K562 (cell line): Measurements from ENCODE around the gene PPP1R14C. TPM values are rescaled to one million over a fixed set of nuclear protein-coding genes. Genes with fewer than 3 reads are reported as not detected.

ENCODE experiments used
- ATF7 ChIP-seq: fragments of 450-650 bp; IDR thresholded peaks from 2 replicates; pipeline ENCODE4 v1.7.1; 2014; ENCODE audit warnings: mild to moderate bottlenecking, moderate library complexity
- CHD4 ChIP-seq: fragments of 200-600 bp; sonication (generic); IDR thresholded peaks from 3 replicates; pipeline ENCODE4 v1.6.1; 2012; ENCODE audit warnings: low read depth, mild to moderate bottlenecking, mixed read lengths, low read length, inconsistent platforms; ENCODE audit not compliant: insufficient read depth, insufficient replicate concordance, poor library complexity, severe bottlenecking
- CREM ChIP-seq: IDR thresholded peaks from 2 replicates; pipeline ENCODE4 v1.6.1; 2014; ENCODE audit warnings: antibody characterized with exemption, low read depth
- FOXK2 ChIP-seq, 2 experiments: fragments of 450-650 bp; IDR thresholded peaks in 1 of 2; conservative IDR thresholded peaks in 1 of 2; 2 replicates each; pipeline ENCODE4 v1.6.1; 2016; ENCODE audit warnings: low read depth in 2 of 2, mild to moderate bottlenecking in 1 of 2
- HDAC1 ChIP-seq, 2 experiments: fragments of 450-650 bp; IDR thresholded peaks; 2 replicates each; pipeline ENCODE4 v1.6.1; 2016 to 2017; ENCODE audit warnings: inconsistent platforms in 1 of 2, mild to moderate bottlenecking in 1 of 2, moderate library complexity in 1 of 2
- HDAC2 ChIP-seq: fragments of 450-650 bp; IDR thresholded peaks from 2 replicates; pipeline ENCODE4 v1.6.1; 2016; ENCODE audit warnings: mild to moderate bottlenecking
- HDAC8 ChIP-seq: fragments of 450-650 bp; IDR thresholded peaks from 2 replicates; pipeline ENCODE4 v1.6.1; 2016; ENCODE audit warnings: mild to moderate bottlenecking, missing genetic modification characterization, moderate library complexity, missing compliant biosample characterization
- MEF2A ChIP-seq: IDR thresholded peaks from 2 replicates; pipeline ENCODE4 v1.6.1; 2011; ENCODE audit warnings: low read depth, mild to moderate bottlenecking, low read length, moderate library complexity; ENCODE audit not compliant: control insufficient read depth
- NFE2 ChIP-seq: IDR thresholded peaks from 2 replicates; pipeline ENCODE4 v1.6.1; 2014; ENCODE audit warnings: antibody characterized with exemption, low read depth
- NR2C2 ChIP-seq, 2 experiments: fragments of 200-800 bp in 1 of 2; sonication (Bioruptor generic) in 1 of 2; sonication (generic) in 1 of 2; formaldehyde crosslinking in 1 of 2; IDR thresholded peaks; 2 replicates each; pipeline versions ENCODE4 v1.6.1 to v1.8.0; 2016 to 2022; ENCODE audit warnings: mild to moderate bottlenecking in 1 of 2, missing compliant biosample characterization in 1 of 2, missing genetic modification characterization in 1 of 2, missing genetic modification reagents in 1 of 2
- PHB2 ChIP-seq: fragments of 450-650 bp; IDR thresholded peaks from 2 replicates; pipeline ENCODE4 v1.6.1; 2017; ENCODE audit warnings: low read depth
- PURB ChIP-seq: sonication (generic); formaldehyde crosslinking; IDR thresholded peaks from 2 replicates; pipeline ENCODE4 v1.9.0; 2021; ENCODE audit warnings: low read depth, mild to moderate bottlenecking, missing genetic modification reagents
- ZEB2 ChIP-seq: fragments of 450-650 bp; IDR thresholded peaks from 2 replicates; pipeline ENCODE4 v1.6.1; 2016
- ZNF76 ChIP-seq: fragments of 250-450 bp; sonication (Bioruptor Pico); IDR thresholded peaks from 2 replicates; pipeline ENCODE4 v1.4.0; 2020; ENCODE audit warnings: mild to moderate bottlenecking, moderate library complexity, borderline replicate concordance
- polyA plus RNA-seq, 8 experiments: library from polyadenylated mRNA; depleted of rRNA in 4 of 8; stranded (reverse) in 5 of 8; unstranded in 3 of 8; fragments of >200 nt; fragmentation: Nextera tagmentation in 2 of 8; fragmentation: Illumina TruSeq in 1 of 8; extraction: Ambion mirVana in 2 of 8; extraction: Trizol in 1 of 8; gene quantifications; 2 replicates each; pipeline versions ENCODE4 v1.2.1 to v1.2.3, GENCODE V29; 2011 to 2014; ENCODE audit warnings: inconsistent platforms in 1 of 8, missing spikeins in 1 of 8
- total RNA-seq, 7 experiments: library from RNA; depleted of rRNA in 6 of 7; stranded (reverse); fragments of >200 nt in 6 of 7; fragmentation: Illumina TruSeq in 2 of 7; extraction: Trizol in 2 of 7; gene quantifications; 2 replicates each; pipeline versions ENCODE4 v1.2.1 to v1.2.3, GENCODE V29; 2011 to 2021; ENCODE audit warnings: low replicate concordance in 1 of 7
- TF ChIP-seq, protein P1 (sequence below): fragments of 250-450 bp; sonication (Bioruptor Pico); IDR thresholded peaks from 2 replicates; pipeline ENCODE4 v1.4.0; 2020; ENCODE audit warnings: mild to moderate bottlenecking, moderate library complexity
- TF ChIP-seq, protein P2 (sequence below), 2 experiments: fragments of 150-350 bp in 1 of 2; IDR thresholded peaks; 2 replicates each; pipeline ENCODE4 v1.6.1; 2012 to 2016; ENCODE audit warnings: low read depth in 2 of 2, low read length in 2 of 2, mild to moderate bottlenecking in 1 of 2, moderate library complexity in 1 of 2
- TF ChIP-seq, protein P3 (sequence below): fragments of 450-650 bp; conservative IDR thresholded peaks from 2 replicates; pipeline ENCODE4 v1.6.1; 2016; ENCODE audit warnings: missing genetic modification characterization, low read depth, mild to moderate bottlenecking, control low read depth, missing compliant biosample characterization
- TF ChIP-seq, protein P4 (sequence below), 2 experiments: fragments of 450-650 bp; IDR thresholded peaks; 2 replicates each; pipeline ENCODE4 v1.6.1; 2016

PPP1R14C gene
- total and polyA plus RNA-seq, 9 of the 15 experiments (the other 6 are each of a cell fraction or from before 2014, with no cell fraction given): 4.5 to 16.6 (median 11.9) TPM

DNA sequence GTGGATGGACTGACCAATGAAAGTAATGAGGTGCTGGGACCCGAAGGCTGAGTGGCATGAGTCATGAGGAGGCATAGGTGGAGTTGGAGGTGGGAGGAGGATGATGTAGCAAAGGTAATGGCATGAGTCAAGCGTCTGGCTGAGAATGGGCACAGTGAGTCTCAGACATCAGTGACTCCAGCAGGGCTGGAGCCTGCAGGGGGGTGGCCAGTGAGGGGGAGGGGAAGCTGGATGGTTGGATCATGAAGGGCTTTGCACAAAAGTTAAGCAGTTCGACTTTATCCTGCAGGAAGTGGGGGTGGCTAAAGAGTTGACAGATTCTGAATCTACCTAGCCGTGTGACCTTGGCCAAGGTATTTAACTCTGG, 127.0 kb downstream of the PPP1R14C start (continued):
- TF ChIP-seq, protein P1, sequence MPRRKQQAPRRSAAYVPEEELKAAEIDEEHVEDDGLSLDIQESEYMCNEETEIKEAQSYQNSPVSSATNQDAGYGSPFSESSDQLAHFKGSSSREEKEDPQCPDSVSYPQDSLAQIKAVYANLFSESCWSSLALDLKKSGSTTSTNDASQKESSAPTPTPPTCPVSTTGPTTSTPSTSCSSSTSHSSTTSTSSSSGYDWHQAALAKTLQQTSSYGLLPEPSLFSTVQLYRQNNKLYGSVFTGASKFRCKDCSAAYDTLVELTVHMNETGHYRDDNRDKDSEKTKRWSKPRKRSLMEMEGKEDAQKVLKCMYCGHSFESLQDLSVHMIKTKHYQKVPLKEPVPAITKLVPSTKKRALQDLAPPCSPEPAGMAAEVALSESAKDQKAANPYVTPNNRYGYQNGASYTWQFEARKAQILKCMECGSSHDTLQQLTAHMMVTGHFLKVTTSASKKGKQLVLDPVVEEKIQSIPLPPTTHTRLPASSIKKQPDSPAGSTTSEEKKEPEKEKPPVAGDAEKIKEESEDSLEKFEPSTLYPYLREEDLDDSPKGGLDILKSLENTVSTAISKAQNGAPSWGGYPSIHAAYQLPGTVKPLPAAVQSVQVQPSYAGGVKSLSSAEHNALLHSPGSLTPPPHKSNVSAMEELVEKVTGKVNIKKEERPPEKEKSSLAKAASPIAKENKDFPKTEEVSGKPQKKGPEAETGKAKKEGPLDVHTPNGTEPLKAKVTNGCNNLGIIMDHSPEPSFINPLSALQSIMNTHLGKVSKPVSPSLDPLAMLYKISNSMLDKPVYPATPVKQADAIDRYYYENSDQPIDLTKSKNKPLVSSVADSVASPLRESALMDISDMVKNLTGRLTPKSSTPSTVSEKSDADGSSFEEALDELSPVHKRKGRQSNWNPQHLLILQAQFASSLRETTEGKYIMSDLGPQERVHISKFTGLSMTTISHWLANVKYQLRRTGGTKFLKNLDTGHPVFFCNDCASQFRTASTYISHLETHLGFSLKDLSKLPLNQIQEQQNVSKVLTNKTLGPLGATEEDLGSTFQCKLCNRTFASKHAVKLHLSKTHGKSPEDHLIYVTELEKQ: no peak
- TF ChIP-seq NFE2: peak; percentile 89
- TF ChIP-seq ATF7: peak; percentile 46; the same call in 1 of the 2 replicates
- TF ChIP-seq, protein P2, sequence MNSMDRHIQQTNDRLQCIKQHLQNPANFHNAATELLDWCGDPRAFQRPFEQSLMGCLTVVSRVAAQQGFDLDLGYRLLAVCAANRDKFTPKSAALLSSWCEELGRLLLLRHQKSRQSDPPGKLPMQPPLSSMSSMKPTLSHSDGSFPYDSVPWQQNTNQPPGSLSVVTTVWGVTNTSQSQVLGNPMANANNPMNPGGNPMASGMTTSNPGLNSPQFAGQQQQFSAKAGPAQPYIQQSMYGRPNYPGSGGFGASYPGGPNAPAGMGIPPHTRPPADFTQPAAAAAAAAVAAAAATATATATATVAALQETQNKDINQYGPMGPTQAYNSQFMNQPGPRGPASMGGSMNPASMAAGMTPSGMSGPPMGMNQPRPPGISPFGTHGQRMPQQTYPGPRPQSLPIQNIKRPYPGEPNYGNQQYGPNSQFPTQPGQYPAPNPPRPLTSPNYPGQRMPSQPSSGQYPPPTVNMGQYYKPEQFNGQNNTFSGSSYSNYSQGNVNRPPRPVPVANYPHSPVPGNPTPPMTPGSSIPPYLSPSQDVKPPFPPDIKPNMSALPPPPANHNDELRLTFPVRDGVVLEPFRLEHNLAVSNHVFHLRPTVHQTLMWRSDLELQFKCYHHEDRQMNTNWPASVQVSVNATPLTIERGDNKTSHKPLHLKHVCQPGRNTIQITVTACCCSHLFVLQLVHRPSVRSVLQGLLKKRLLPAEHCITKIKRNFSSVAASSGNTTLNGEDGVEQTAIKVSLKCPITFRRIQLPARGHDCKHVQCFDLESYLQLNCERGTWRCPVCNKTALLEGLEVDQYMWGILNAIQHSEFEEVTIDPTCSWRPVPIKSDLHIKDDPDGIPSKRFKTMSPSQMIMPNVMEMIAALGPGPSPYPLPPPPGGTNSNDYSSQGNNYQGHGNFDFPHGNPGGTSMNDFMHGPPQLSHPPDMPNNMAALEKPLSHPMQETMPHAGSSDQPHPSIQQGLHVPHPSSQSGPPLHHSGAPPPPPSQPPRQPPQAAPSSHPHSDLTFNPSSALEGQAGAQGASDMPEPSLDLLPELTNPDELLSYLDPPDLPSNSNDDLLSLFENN (IDR thresholded peaks at IDR 0.05; ENCODE audit: low read depth in 2 of 2, low read length in 2 of 2): 0 out of 4 replicates have a peak, but pooled peaks of 1 of the 2 experiments have one; percentile 39
- TF ChIP-seq ZNF76: 0 out of 2 replicates have a peak, but pooled peaks have one; percentile 31
- TF ChIP-seq CHD4: no peak
- 0 out of 2 replicates have a peak, but pooled peaks have one; percentile 10 for TF ChIP-seq HDAC8 (tag)
- no peak for TF ChIP-seq MEF2A
- no peak; the same call in 1 of the 2 replicates for TF ChIP-seq PHB2
- TF ChIP-seq HDAC2: peak; percentile 88
- TF ChIP-seq PURB (CRISPR knock-in tag): no peak
- TF ChIP-seq, protein P3, sequence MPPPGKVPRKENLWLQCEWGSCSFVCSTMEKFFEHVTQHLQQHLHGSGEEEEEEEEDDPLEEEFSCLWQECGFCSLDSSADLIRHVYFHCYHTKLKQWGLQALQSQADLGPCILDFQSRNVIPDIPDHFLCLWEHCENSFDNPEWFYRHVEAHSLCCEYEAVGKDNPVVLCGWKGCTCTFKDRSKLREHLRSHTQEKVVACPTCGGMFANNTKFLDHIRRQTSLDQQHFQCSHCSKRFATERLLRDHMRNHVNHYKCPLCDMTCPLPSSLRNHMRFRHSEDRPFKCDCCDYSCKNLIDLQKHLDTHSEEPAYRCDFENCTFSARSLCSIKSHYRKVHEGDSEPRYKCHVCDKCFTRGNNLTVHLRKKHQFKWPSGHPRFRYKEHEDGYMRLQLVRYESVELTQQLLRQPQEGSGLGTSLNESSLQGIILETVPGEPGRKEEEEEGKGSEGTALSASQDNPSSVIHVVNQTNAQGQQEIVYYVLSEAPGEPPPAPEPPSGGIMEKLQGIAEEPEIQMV (tag): no peak
- TF ChIP-seq, protein P4, sequence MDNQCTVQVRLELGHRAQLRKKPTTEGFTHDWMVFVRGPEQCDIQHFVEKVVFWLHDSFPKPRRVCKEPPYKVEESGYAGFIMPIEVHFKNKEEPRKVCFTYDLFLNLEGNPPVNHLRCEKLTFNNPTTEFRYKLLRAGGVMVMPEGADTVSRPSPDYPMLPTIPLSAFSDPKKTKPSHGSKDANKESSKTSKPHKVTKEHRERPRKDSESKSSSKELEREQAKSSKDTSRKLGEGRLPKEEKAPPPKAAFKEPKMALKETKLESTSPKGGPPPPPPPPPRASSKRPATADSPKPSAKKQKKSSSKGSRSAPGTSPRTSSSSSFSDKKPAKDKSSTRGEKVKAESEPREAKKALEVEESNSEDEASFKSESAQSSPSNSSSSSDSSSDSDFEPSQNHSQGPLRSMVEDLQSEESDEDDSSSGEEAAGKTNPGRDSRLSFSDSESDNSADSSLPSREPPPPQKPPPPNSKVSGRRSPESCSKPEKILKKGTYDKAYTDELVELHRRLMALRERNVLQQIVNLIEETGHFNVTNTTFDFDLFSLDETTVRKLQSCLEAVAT (IDR thresholded peaks at IDR 0.05): peak in 1 of 2 experiments; percentile 34; a peak in 2 of 4 replicates
- TF ChIP-seq NR2C2 (CRISPR knock-in tag; IDR thresholded peaks at IDR 0.05): no peak
- no peak; the same call in 1 of the 2 replicates for TF ChIP-seq NR2C2 (tag; IDR thresholded peaks at IDR 0.05)
- peak; percentile 63; the same call in 1 of the 2 replicates for TF ChIP-seq CREM
- peak; percentile 96 for TF ChIP-seq ZEB2
- peak in 1 of 2 experiments; percentile 75; a peak in 2 of 4 replicates for TF ChIP-seq HDAC1 (IDR thresholded peaks at IDR 0.05)
- TF ChIP-seq FOXK2 (conservative IDR thresholded peaks at IDR 0.05 in 1 of 2, IDR thresholded peaks at IDR 0.05 in 1 of 2; ENCODE audit: low read depth in 2 of 2): 0 out of 4 replicates have a peak, but pooled peaks of 1 of the 2 experiments have one; percentile 15
